SK-N-DZ (cell line): ENCODE results near the gene ABLIM1.

Experiments used
- DNase-seq: peaks from one replicate; pipeline ENCODE4 v3.0.0-alpha.2; 2015; ENCODE audit warnings: low spot score

ABLIM1 gene

GRCh38 chr10:114491419-114491818 lies 166.7 kb downstream of the ABLIM1 start:
- no peak for DNase-seq

GRCh38 chr10:114489521-114490310 lies 168.4 kb downstream of the ABLIM1 start:
- no peak for DNase-seq

DNA sequence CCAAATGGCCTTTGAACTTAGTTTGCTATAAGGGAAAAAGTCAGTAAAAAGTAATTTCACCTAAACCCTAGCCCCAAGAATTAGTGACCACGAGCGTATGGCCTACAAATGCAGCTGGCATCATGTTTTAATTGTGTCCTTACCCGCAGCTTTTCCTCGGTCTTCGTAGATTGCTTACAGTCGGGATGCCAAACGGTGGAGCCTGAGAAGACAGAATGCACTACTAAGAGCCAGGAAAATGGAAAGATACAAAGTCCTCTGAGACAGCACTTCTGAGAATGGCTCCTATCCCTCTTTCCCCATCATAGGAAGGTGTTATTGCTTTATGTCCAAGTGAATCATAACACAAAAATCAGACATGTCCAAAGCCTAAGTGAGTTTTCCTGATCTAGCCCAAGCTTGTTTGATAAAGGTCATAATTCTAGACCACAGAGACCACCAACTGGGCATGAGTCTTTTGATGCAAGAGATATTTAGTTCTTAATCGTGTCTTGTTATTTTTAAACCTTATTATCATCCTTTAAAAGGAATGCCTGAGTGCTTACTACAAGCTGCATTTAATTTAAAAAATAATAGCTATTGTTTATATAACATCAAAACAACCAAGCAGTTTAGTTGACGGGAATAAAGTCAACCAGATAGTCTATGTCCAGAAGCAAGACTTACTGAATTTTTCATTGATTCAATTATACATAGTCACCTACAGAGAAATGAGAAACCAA lies 170.1 kb downstream of the ABLIM1 start:
- no peak for DNase-seq

DNA sequence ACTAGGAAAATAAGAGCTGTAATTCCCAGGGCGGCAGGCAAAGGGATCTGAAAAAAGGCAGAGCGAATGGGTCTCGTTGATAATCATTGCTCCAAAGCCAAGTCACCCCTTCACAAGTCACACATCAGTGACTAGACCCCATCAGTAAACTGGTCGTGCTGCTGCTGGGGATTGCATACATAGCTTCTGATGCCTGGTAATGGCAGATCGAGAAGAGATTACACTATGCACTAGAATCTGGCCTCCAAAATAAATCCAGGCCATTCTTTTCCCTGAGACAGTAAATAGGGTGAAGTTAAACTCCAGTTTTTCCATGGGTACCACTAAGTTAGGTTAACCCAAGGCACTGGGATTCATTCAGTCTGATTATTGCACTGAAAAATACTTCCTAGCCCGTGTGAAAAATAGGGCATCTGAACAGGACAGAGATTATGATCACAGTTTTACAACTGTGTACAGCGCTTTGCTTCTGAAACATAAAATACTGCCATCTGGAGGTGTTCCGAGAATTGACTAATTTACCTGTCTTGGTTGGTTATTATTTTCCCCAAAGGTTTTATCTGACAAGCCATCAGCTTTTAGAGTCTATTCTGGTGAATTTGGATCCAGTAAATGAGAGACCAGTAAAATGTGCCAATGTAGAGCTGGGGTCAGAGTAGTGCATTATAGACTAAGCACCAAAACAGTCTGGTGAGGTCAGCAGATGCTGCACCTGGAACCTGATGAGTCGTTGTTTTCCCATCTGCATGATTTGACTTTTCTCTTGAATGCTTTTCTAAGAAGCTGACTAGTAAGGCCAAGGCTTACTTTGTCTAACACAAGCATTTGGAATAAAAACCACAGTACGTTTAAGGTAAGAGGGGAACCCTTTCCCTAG lies 170.9 kb downstream of the ABLIM1 start:
- DNase-seq, result peak; percentile 56

- DNase-seq, result no peak
Observed at GRCh38 chr10:114485696-114486400, 172.2 kb downstream of the ABLIM1 start.

- no peak for DNase-seq
Observed at GRCh38 chr10:114483575-114483974, 174.5 kb downstream of the ABLIM1 start.

GRCh38 chr10:114482480-114483304 lies 175.4 kb downstream of the ABLIM1 start:
- no peak for DNase-seq

GRCh38 chr10:114481055-114481454 lies 177.0 kb downstream of the ABLIM1 start:
- no peak for DNase-seq

DNA sequence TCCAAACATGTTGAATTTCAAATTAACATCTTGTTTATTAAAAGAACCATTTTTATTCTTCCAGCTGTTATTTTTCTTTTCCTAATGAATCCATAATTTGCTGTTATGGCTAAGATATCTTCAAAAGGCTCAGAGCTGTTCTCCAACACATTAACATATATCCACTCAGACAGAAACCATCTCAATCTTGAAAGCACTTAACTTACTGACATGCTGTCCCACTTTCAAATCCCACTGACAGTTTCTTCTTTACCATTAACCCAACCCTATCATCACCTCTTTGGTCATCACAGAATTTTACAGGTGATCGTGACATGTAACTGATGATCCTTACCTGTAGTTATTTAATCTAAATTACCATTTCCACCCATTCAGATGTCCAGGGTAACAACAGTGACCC lies 178.2 kb downstream of the ABLIM1 start:
- DNase-seq, result no peak

- no peak for DNase-seq
Observed at GRCh38 chr10:114479307-114479706, 178.8 kb downstream of the ABLIM1 start.

GRCh38 chr10:114478281-114478680 lies 179.8 kb downstream of the ABLIM1 start:
- no peak for DNase-seq

DNA sequence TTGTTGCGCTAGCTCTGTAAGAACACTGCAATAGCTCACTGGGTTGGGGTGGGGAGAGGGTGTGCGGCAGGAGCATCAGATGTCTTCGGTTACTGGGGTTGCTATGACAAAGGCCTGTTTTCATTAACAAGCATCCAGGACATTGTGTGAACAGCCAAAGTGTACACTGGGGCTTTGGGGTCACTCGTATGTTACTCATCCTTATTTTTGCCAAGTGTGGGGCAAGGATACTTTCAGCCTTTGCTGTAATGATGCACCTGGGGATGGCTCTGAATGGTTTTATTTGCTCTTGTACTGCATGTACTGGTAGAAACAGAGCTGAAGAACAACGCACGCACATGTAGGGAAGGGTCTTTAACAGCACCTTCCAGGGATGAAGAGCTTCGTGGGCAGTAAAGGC lies 180.8 kb downstream of the ABLIM1 start:
- DNase-seq, result no peak

DNA sequence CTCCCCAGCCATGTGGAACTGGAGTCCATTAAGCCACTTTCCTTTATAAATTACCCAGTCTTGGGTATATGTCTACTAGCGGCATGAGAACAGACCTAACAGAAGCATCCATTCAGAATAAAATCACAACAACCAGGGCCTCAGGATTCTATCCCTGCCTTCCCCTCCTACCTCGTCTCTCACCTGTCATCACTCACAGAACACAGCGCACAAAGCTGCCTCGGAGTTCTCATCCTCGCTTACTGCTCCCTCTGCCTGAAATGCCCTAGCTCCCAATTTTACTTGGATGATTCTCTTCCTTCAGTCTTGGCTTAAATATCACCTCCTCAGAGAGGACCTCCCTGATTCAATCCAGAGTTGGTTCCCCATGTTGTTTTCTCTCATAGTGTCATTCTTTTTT lies 183.1 kb downstream of the ABLIM1 start:
- DNase-seq, result no peak

DNA sequence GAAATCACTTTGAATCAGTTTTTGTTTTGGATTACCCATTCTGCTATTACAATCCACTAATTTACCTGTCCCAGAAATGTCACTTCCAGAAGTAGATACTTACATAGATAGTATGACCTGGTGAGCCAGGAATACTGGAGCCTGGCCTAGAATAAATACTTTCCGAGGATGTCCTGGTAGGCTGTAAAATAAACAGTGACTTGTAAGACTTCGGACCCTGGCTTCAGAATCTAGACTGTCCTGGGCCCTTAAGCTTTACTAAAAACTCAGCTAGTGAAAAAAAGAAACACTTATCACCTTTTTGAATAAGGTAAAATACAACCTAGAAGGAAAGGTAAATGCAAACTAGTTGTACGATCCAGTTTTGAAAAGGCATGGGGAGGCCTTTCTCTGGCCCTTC lies 184.3 kb downstream of the ABLIM1 start:
- DNase-seq, result no peak

GRCh38 chr10:114472877-114473253 lies 185.2 kb downstream of the ABLIM1 start:
- DNase-seq, result no peak

DNA sequence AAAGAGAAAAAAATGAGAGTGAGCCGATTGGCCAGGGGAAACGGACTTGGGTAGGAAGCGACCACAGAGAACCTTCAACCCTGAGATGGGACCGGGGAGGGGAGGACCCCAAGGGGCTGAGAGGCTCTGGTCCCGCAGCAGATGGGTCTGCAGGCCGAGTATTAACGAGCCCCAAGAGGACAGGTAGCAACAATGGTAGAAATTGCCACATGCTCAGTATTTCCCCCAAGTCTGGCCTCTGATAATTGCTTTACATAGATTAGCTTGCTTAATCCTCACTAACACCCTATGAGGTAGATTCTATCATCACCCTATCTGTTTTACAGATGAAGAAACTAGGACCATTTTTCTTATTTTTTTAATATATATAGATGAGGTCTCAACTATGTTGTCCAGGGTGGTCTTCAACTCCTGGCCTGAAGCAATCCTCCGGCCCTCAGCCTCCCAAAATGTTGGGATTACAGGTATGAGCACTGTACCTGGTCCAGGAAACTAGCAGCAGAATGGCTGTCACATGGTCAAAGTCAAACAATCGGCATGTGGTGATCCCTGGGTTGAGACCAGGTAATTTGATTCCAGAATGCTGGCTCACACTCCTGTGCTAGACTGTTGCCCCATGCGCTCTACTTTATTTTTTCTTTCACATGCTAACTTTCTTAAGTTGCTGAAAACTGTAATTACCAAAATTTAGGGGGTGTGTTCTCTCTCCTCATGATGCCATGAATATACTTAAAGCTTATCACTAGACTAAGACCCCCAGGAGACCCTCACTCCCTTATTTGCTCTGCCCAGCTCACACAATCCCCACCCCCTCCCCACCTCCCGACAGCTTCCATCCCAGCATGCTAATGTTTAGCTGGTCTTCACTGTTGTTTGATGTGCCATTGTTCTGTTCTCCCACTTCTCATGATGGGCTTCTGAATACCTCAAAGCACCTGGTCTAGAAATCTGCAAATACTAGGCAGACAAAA lies 185.9 kb downstream of the ABLIM1 start:
- DNase-seq, result no peak

GRCh38 chr10:114470956-114471905 lies 186.8 kb downstream of the ABLIM1 start:
- peak; percentile 67 for DNase-seq

GRCh38 chr10:114470361-114470760 lies 187.7 kb downstream of the ABLIM1 start:
- no peak for DNase-seq
